ENCODE results near the gene OSER1.

The OSER1 gene

GRCh38 chr20:44224637-44225036 lies 14.1 kb upstream of the OSER1 start:
- DNase-seq (ENCODE audit: low spot score), result no peak

GRCh38 chr20:44223721-44224120 lies 13.2 kb upstream of the OSER1 start:
- no peak for DNase-seq (ENCODE audit: low spot score)

GRCh38 chr20:44222633-44223368 lies 12.2 kb upstream of the OSER1 start:
- no peak for DNase-seq (ENCODE audit: low spot score)

GRCh38 chr20:44222027-44222426 lies 11.5 kb upstream of the OSER1 start:
- DNase-seq (ENCODE audit: low spot score), result no peak

GRCh38 chr20:44221368-44221954 lies 10.9 kb upstream of the OSER1 start:
- no peak for DNase-seq (ENCODE audit: low spot score)

GRCh38 chr20:44219791-44220190 lies 9.2 kb upstream of the OSER1 start:
- DNase-seq (ENCODE audit: low spot score), result no peak

GRCh38 chr20:44219170-44219730 lies 8.7 kb upstream of the OSER1 start:
- no peak for DNase-seq (ENCODE audit: low spot score)

GRCh38 chr20:44218446-44218845 lies 7.9 kb upstream of the OSER1 start:
- DNase-seq (ENCODE audit: low spot score), result no peak

GRCh38 chr20:44217342-44218092 lies 6.9 kb upstream of the OSER1 start:
- peak; percentile 72 for DNase-seq (ENCODE audit: low spot score)

GRCh38 chr20:44215125-44215524 lies 4.6 kb upstream of the OSER1 start:
- peak; percentile 66 for DNase-seq (ENCODE audit: low spot score)

GRCh38 chr20:44212792-44213191 lies 2.2 kb upstream of the OSER1 start:
- DNase-seq (ENCODE audit: low spot score), result no peak

- peak; percentile 4 for DNase-seq (ENCODE audit: low spot score)
These were observed 837 bp upstream of the OSER1 start for GRCh38 chr20:44211177-44212039.

- DNase-seq (ENCODE audit: low spot score), result peak; percentile 17
These were observed 725 bp downstream of the OSER1 start for GRCh38 chr20:44209686-44210405.

- peak; percentile 5 for DNase-seq (ENCODE audit: low spot score)
These were observed 1.8 kb downstream of the OSER1 start for GRCh38 chr20:44208770-44209169.

- DNase-seq (ENCODE audit: low spot score), result no peak
These were observed 2.4 kb downstream of the OSER1 start for GRCh38 chr20:44208165-44208564.

GRCh38 chr20:44207126-44207723 lies 3.3 kb downstream of the OSER1 start:
- no peak for DNase-seq (ENCODE audit: low spot score)

- no peak for DNase-seq (ENCODE audit: low spot score)
These were observed 4.4 kb downstream of the OSER1 start for GRCh38 chr20:44206132-44206531.

- no peak for DNase-seq (ENCODE audit: low spot score)
These were observed 5.7 kb downstream of the OSER1 start for GRCh38 chr20:44204832-44205215.

- peak; percentile 93 for DNase-seq (ENCODE audit: low spot score)
These were observed 6.3 kb downstream of the OSER1 start for GRCh38 chr20:44204156-44204831.

- DNase-seq (ENCODE audit: low spot score), result no peak
These were observed 7.4 kb downstream of the OSER1 start for GRCh38 chr20:44203161-44203560.
